ENCODE measurements around the gene ARSA. TPM values are rescaled to one million over a fixed set of nuclear protein-coding genes. Genes with fewer than 3 reads are reported as not detected.
"Not testable (repeated sequence)": the region's sequence is repeated elsewhere in the genome, so short reads cannot be mapped to it uniquely, and the experiment has no call there.

ARSA gene
- total RNA-seq, 4 donors from 2014 or later, result 19.5 to 40.0 (median 21.0) TPM

- ATAC-seq, result no peak
- WGBS, 2 donors (ENCODE audit: low coverage in 1 of 2), result 82 to 85% methylated on average over 4 to 6 of the region's 26 CpGs
- Histone ChIP-seq H3K9me3 (no peaks in the 10 kb centered on the region), H3K4me3 (no peak overlapping the region), H3K4me1 (no peaks in the 10 kb centered on the region), H3K36me3 (no peaks in the 10 kb centered on the region), H3K27me3 (peaks cover 86% of the 10 kb centered on the region), H3K27ac (no peak overlapping the region)
- TF ChIP-seq POLR2A (IDR thresholded peaks at IDR 0.05) (no peak), CTCF (IDR thresholded peaks at IDR 0.05) (no peak), POLR2AphosphoS5 (IDR thresholded peaks at IDR 0.05) (no peak), EP300 (IDR thresholded peaks at IDR 0.05) (no peak)
Observed at GRCh38 chr22:50611341-50612060, 16.5 kb downstream of the ARSA start.

- peaks cover 0 to 5% of the 10 kb centered on the region in 2 donors for H3K36me3 ChIP-seq
- H3K27me3 ChIP-seq, result peaks cover 86% of the 10 kb centered on the region
- H3K4me3 ChIP-seq, result no peak overlapping the region
- no peaks in the 10 kb centered on the region for H3K9me3 ChIP-seq
- 92% methylated on average over 11 of the region's 17 CpGs; no CpG with 5 or more reads in 1 of the 2 donors for whole genome bisulfite sequencing, 2 donors (ENCODE audit: low coverage in 1 of 2)
- TF ChIP-seq EP300 (IDR thresholded peaks at IDR 0.05), result no peak
- no peak for TF ChIP-seq POLR2AphosphoS5 (IDR thresholded peaks at IDR 0.05)
- no peak for TF ChIP-seq POLR2A (IDR thresholded peaks at IDR 0.05)
- no peak for TF ChIP-seq CTCF (IDR thresholded peaks at IDR 0.05)
- H3K27ac ChIP-seq, result no peak overlapping the region
- no peak for ATAC-seq
- H3K4me1 ChIP-seq, result no peaks in the 10 kb centered on the region
Observed at GRCh38 chr22:50610581-50610980, 17.4 kb downstream of the ARSA start.

- Histone ChIP-seq H3K9me3 (no peaks in the 10 kb centered on the region), H3K4me1 (no peaks in the 10 kb centered on the region), H3K4me3 (no peak overlapping the region), H3K27me3 (peaks cover 86% of the 10 kb centered on the region), H3K27ac (no peak overlapping the region), H3K36me3 (peaks cover 0 to 6% of the 10 kb centered on the region in 2 donors)
- no peak for TF ChIP-seq POLR2A (IDR thresholded peaks at IDR 0.05)
- no peak for TF ChIP-seq CTCF (IDR thresholded peaks at IDR 0.05)
- TF ChIP-seq EP300 (IDR thresholded peaks at IDR 0.05), result no peak
- no peak for TF ChIP-seq POLR2AphosphoS5 (IDR thresholded peaks at IDR 0.05)
- no peak for ATAC-seq
- 79 to 83% methylated on average over 4 to 5 of the region's 11 CpGs for WGBS, 2 donors (ENCODE audit: low coverage in 1 of 2)
Observed at GRCh38 chr22:50610041-50610451, 17.9 kb downstream of the ARSA start.

- H3K27me3 ChIP-seq, result peaks cover 87% of the 10 kb centered on the region
- 92% methylated on average over 2 of the region's 12 CpGs; no CpG with 5 or more reads in 1 of the 2 donors for WGBS, 2 donors (ENCODE audit: low coverage in 1 of 2)
- peaks cover 0 to 6% of the 10 kb centered on the region in 2 donors for H3K36me3 ChIP-seq
- H3K27ac ChIP-seq, result no peak overlapping the region
- no peak for ATAC-seq
- H3K4me1 ChIP-seq, result no peaks in the 10 kb centered on the region
- TF ChIP-seq CTCF (IDR thresholded peaks at IDR 0.05) (no peak), POLR2A (IDR thresholded peaks at IDR 0.05) (no peak)
- no peaks in the 10 kb centered on the region for H3K9me3 ChIP-seq
- no peak overlapping the region for H3K4me3 ChIP-seq
Observed at GRCh38 chr22:50609599-50609998, 18.4 kb downstream of the ARSA start.

GRCh38 chr22:50608996-50609395, 19.0 kb downstream of the ARSA start:
- TF ChIP-seq POLR2AphosphoS5 (IDR thresholded peaks at IDR 0.05) (no peak), POLR2A (IDR thresholded peaks at IDR 0.05) (no peak), CTCF (IDR thresholded peaks at IDR 0.05) (no peak), EP300 (IDR thresholded peaks at IDR 0.05) (no peak)
- H3K27ac ChIP-seq, result no peak overlapping the region
- peaks cover 89% of the 10 kb centered on the region for H3K27me3 ChIP-seq
- no peak for ATAC-seq
- peaks cover 0 to 6% of the 10 kb centered on the region in 2 donors for H3K36me3 ChIP-seq
- no peak overlapping the region for H3K4me3 ChIP-seq
- H3K9me3 ChIP-seq, result no peaks in the 10 kb centered on the region
- peaks cover 0 to under 1% (median 0%) of the 10 kb centered on the region in 3 donors for H3K4me1 ChIP-seq
- 100% methylated on average over 2 of the region's 10 CpGs; no CpG with 5 or more reads in 1 of the 2 donors for WGBS, 2 donors (ENCODE audit: low coverage in 1 of 2)

GRCh38 chr22:50608058-50608840, 19.7 kb downstream of the ARSA start:
- WGBS, 2 donors (ENCODE audit: low coverage in 1 of 2), result 77 to 83% methylated on average over 19 to 22 of the region's 39 CpGs
- not testable (repeated sequence) for H3K4me3 ChIP-seq, H3K27ac ChIP-seq, H3K36me3 ChIP-seq, H3K9me3 ChIP-seq, H3K4me1 ChIP-seq, ATAC-seq
- H3K27me3 ChIP-seq, result peaks cover 91% of the 10 kb centered on the region

All from gastroesophageal sphincter (tissue), 4 donors.